Osteocyte (in vitro differentiated cells): ENCODE data around the gene TUBGCP2. TPM values are rescaled to one million over a fixed set of nuclear protein-coding genes. Genes with fewer than 3 reads are reported as not detected.
"Not testable (repeated sequence)": the region's sequence is repeated elsewhere in the genome, so short reads cannot be mapped to it uniquely, and the experiment has no call there.

ENCODE experiments used
- DNase-seq: peaks from one replicate; pipeline ENCODE4 v3.0.0; 2021; ENCODE audit warnings: mixed read lengths; ENCODE audit not compliant: unreplicated experiment; ENCODE audit errors: extremely low spot score
- H3K27ac Mint-ChIP-seq: one replicate; pipeline ENCODE4 v1.8.0; 2021; ENCODE audit warnings: mild to moderate bottlenecking, mixed read lengths; ENCODE audit not compliant: unreplicated experiment
- H3K27me3 Mint-ChIP-seq: one replicate; pipeline ENCODE4 v1.8.0; 2021; ENCODE audit warnings: mixed read lengths; ENCODE audit not compliant: unreplicated experiment
- H3K36me3 Mint-ChIP-seq: one replicate; pipeline ENCODE4 v1.8.0; 2021; ENCODE audit warnings: mixed read lengths; ENCODE audit not compliant: unreplicated experiment
- H3K4me1 Mint-ChIP-seq: one replicate; pipeline ENCODE4 v1.8.0; 2021; ENCODE audit warnings: mixed read lengths; ENCODE audit not compliant: unreplicated experiment
- H3K4me3 Mint-ChIP-seq: one replicate; pipeline ENCODE4 v1.8.0; 2021; ENCODE audit warnings: mild to moderate bottlenecking, moderate library complexity, mixed read lengths; ENCODE audit not compliant: unreplicated experiment
- H3K9me3 Mint-ChIP-seq: one replicate; pipeline ENCODE4 v1.8.0; 2021; ENCODE audit warnings: mixed read lengths; ENCODE audit not compliant: unreplicated experiment
- CTCF ChIP-seq: fragments of 200-600 bp; sonication (generic); IDR thresholded peaks from 2 replicates; pipeline ENCODE4 v1.5.0; 2021; ENCODE audit warnings: antibody characterized with exemption, mild to moderate bottlenecking, moderate library complexity
- total RNA-seq: library from RNA; stranded (reverse); gene quantifications from 2 replicates; pipeline ENCODE4 v1.2.1, GENCODE V29; 2021

TUBGCP2 gene
- total RNA-seq, 1 donor from 2014 or later, result 75.2 TPM

GRCh38 chr10:133320852-133321422 is 12.3 kb upstream of the TUBGCP2 start:
- not testable (repeated sequence) for H3K27me3 Mint-ChIP-seq, DNase-seq, H3K36me3 Mint-ChIP-seq

GRCh38 chr10:133318494-133319127 is 9.9 kb upstream of the TUBGCP2 start:
- no peak overlapping the region for H3K27ac Mint-ChIP-seq
- peak; percentile 92 for TF ChIP-seq CTCF
- H3K9me3 Mint-ChIP-seq, result no peaks in the 10 kb centered on the region
- peak overlapping the region; percentile 71 for H3K4me3 Mint-ChIP-seq
- no peaks in the 10 kb centered on the region for H3K36me3 Mint-ChIP-seq
- H3K4me1 Mint-ChIP-seq, result peaks cover 6% of the 10 kb centered on the region
- peak; percentile 91 for DNase-seq
- H3K27me3 Mint-ChIP-seq, result no peaks in the 10 kb centered on the region

More at GRCh38 chr10:133320852-133321422, 12.3 kb upstream of the TUBGCP2 start:
- not testable (repeated sequence) for H3K27ac Mint-ChIP-seq, H3K4me3 Mint-ChIP-seq, H3K9me3 Mint-ChIP-seq
- H3K4me1 Mint-ChIP-seq, result peaks cover 14% of the 10 kb centered on the region

- Mint-ChIP-seq H3K27me3 (no peaks in the 10 kb centered on the region), H3K4me1 (peaks cover 6% of the 10 kb centered on the region), H3K9me3 (no peaks in the 10 kb centered on the region), H3K27ac (no peak overlapping the region), H3K36me3 (peaks cover 5% of the 10 kb centered on the region), H3K4me3 (no peak overlapping the region)
- DNase-seq, result no peak
- TF ChIP-seq CTCF, result no peak
Measured at GRCh38 chr10:133316732-133317131, 8.1 kb upstream of the TUBGCP2 start.

GRCh38 chr10:133316266-133316665 is 7.6 kb upstream of the TUBGCP2 start:
- H3K27me3 Mint-ChIP-seq, result no peaks in the 10 kb centered on the region
- H3K4me1 Mint-ChIP-seq, result peaks cover 6% of the 10 kb centered on the region
- peaks cover 5% of the 10 kb centered on the region for H3K36me3 Mint-ChIP-seq
- no peak for TF ChIP-seq CTCF
- no peak overlapping the region for H3K4me3 Mint-ChIP-seq
- no peaks in the 10 kb centered on the region for H3K9me3 Mint-ChIP-seq
- DNase-seq, result no peak
- no peak overlapping the region for H3K27ac Mint-ChIP-seq

- no peak overlapping the region for H3K27ac Mint-ChIP-seq
Measured at GRCh38 chr10:133315847-133316246, 7.2 kb upstream of the TUBGCP2 start.

More at GRCh38 chr10:133315847-133316246, 7.2 kb upstream of the TUBGCP2 start:
- H3K4me3 Mint-ChIP-seq, result no peak overlapping the region
- H3K36me3 Mint-ChIP-seq, result peaks cover 7% of the 10 kb centered on the region
- peaks cover 6% of the 10 kb centered on the region for H3K4me1 Mint-ChIP-seq
- DNase-seq, result no peak
- no peaks in the 10 kb centered on the region for H3K27me3 Mint-ChIP-seq
- no peaks in the 10 kb centered on the region for H3K9me3 Mint-ChIP-seq
- no peak for TF ChIP-seq CTCF
